ENCODE data around the gene NAV2. TPM values are rescaled to one million over a fixed set of nuclear protein-coding genes. Genes with fewer than 3 reads are reported as not detected.

NAV2 gene
- total RNA-seq, 1 experiment from 2014 or later = 139 TPM

- peaks cover 18% of the 10 kb centered on the region for H3K4me1 Mint-ChIP-seq (ENCODE audit: insufficient read depth, unreplicated experiment)
- intact Hi-C loops (cut with micrococcal nuclease) = no loop called here
- peaks cover 33% of the 10 kb centered on the region for H3K36me3 Mint-ChIP-seq (ENCODE audit: insufficient read depth, unreplicated experiment)
- no peak overlapping the region for H3K4me3 Mint-ChIP-seq (ENCODE audit: unreplicated experiment)
- DNase-seq (ENCODE audit: unreplicated experiment) = peak; percentile 65
- TF ChIP-seq, protein P1, sequence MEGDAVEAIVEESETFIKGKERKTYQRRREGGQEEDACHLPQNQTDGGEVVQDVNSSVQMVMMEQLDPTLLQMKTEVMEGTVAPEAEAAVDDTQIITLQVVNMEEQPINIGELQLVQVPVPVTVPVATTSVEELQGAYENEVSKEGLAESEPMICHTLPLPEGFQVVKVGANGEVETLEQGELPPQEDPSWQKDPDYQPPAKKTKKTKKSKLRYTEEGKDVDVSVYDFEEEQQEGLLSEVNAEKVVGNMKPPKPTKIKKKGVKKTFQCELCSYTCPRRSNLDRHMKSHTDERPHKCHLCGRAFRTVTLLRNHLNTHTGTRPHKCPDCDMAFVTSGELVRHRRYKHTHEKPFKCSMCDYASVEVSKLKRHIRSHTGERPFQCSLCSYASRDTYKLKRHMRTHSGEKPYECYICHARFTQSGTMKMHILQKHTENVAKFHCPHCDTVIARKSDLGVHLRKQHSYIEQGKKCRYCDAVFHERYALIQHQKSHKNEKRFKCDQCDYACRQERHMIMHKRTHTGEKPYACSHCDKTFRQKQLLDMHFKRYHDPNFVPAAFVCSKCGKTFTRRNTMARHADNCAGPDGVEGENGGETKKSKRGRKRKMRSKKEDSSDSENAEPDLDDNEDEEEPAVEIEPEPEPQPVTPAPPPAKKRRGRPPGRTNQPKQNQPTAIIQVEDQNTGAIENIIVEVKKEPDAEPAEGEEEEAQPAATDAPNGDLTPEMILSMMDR (IDR thresholded peaks at IDR 0.05; ENCODE audit: unreplicated experiment) = no peak
- no peak overlapping the region for H3K27ac Mint-ChIP-seq (ENCODE audit: low read depth, unreplicated experiment)
- no TSS peak for BruUV-seq (replicated peaks)
- no peaks in the 10 kb centered on the region for H3K9me3 Mint-ChIP-seq (ENCODE audit: unreplicated experiment)
- H3K27me3 Mint-ChIP-seq (ENCODE audit: insufficient read depth, unreplicated experiment) = no peaks in the 10 kb centered on the region
- CTCF ChIA-PET = interaction anchor here (0.6 to 2.3 kb wide), 3 partner anchors 10 to 643 kb away, joined by 3 to 5 read pairs (median 3); no protein-coding TSS in a partner anchor
- POLR2A ChIA-PET = no interaction called here
Observed at GRCh38 chr11:19895776-19896175, 183.1 kb downstream of the NAV2 start.

GRCh38 chr11:19903620-19904069 lies 191.0 kb downstream of the NAV2 start:
- Mint-ChIP-seq H3K9me3 (ENCODE audit: unreplicated experiment) (no peaks in the 10 kb centered on the region), H3K27me3 (ENCODE audit: insufficient read depth, unreplicated experiment) (no peaks in the 10 kb centered on the region), H3K27ac (ENCODE audit: low read depth, unreplicated experiment) (no peak overlapping the region), H3K36me3 (ENCODE audit: insufficient read depth, unreplicated experiment) (peaks cover 13% of the 10 kb centered on the region), H3K4me3 (ENCODE audit: unreplicated experiment) (no peak overlapping the region), H3K4me1 (ENCODE audit: insufficient read depth, unreplicated experiment) (no peaks in the 10 kb centered on the region)
- ChIA-PET CTCF (interaction anchor here (0.6 to 10.2 kb wide), 70 partner anchors 10 to 980 kb away, joined by 3 to 322 read pairs (median 4); no protein-coding TSS in a partner anchor), POLR2A (interaction anchor here (1.0 kb wide), 3 partner anchors 11 to 223 kb away, joined by 3 to 4 read pairs (median 4); no protein-coding TSS in a partner anchor)
- intact Hi-C loops (cut with micrococcal nuclease) = loop anchor here (1.0 to 10.0 kb wide), 6 partner anchors 89 to 589 kb away; no protein-coding TSS in a partner anchor
- DNase-seq (ENCODE audit: unreplicated experiment) = peak; percentile 80
- TF ChIP-seq, protein P1 (IDR thresholded peaks at IDR 0.05; ENCODE audit: unreplicated experiment) = peak; percentile 85
- BruUV-seq (replicated peaks) = no TSS peak

- Mint-ChIP-seq H3K27me3 (ENCODE audit: insufficient read depth, unreplicated experiment) (no peaks in the 10 kb centered on the region), H3K27ac (ENCODE audit: low read depth, unreplicated experiment) (no peak overlapping the region), H3K9me3 (ENCODE audit: unreplicated experiment) (no peaks in the 10 kb centered on the region), H3K4me3 (ENCODE audit: unreplicated experiment) (no peak overlapping the region), H3K4me1 (ENCODE audit: insufficient read depth, unreplicated experiment) (no peaks in the 10 kb centered on the region), H3K36me3 (ENCODE audit: insufficient read depth, unreplicated experiment) (peaks cover 5% of the 10 kb centered on the region)
- TF ChIP-seq, protein P1 (IDR thresholded peaks at IDR 0.05; ENCODE audit: unreplicated experiment) = peak; percentile 47
- DNase-seq (ENCODE audit: unreplicated experiment) = peak; percentile 35
- ChIA-PET POLR2A (interaction anchor here (0.7 to 1.3 kb wide), 4 partner anchors 105 to 448 kb away, joined by 3 read pairs; no protein-coding TSS in a partner anchor), CTCF (interaction anchor here (0.6 to 10.2 kb wide), 42 partner anchors 9 to 835 kb away, joined by 3 to 322 read pairs (median 5); no protein-coding TSS in a partner anchor)
- intact Hi-C loops (cut with micrococcal nuclease) = loop anchor here (1.0 to 10.0 kb wide), 5 partner anchors 33 to 591 kb away; no protein-coding TSS in a partner anchor
- BruUV-seq (replicated peaks) = no TSS peak
Observed at GRCh38 chr11:19905280-19905853, 192.7 kb downstream of the NAV2 start.

GRCh38 chr11:19906126-19906525 lies 193.5 kb downstream of the NAV2 start:
- Mint-ChIP-seq H3K9me3 (ENCODE audit: unreplicated experiment) (no peaks in the 10 kb centered on the region), H3K27ac (ENCODE audit: low read depth, unreplicated experiment) (no peak overlapping the region), H3K36me3 (ENCODE audit: insufficient read depth, unreplicated experiment) (peaks cover 5% of the 10 kb centered on the region), H3K27me3 (ENCODE audit: insufficient read depth, unreplicated experiment) (no peaks in the 10 kb centered on the region), H3K4me3 (ENCODE audit: unreplicated experiment) (no peak overlapping the region), H3K4me1 (ENCODE audit: insufficient read depth, unreplicated experiment) (no peaks in the 10 kb centered on the region)
- CTCF ChIA-PET = interaction anchor here (0.6 to 10.2 kb wide), 35 partner anchors 8 to 835 kb away, joined by 3 to 322 read pairs (median 5); no protein-coding TSS in a partner anchor
- TF ChIP-seq, protein P1 (IDR thresholded peaks at IDR 0.05; ENCODE audit: unreplicated experiment) = no peak
- no peak for DNase-seq (ENCODE audit: unreplicated experiment)
- BruUV-seq (replicated peaks) = no TSS peak
- POLR2A ChIA-PET = interaction anchor here (1.1 to 1.3 kb wide), 2 partner anchors 180 to 206 kb away, joined by 3 read pairs; no protein-coding TSS in a partner anchor
- intact Hi-C loops (cut with micrococcal nuclease) = loop anchor here (5.0 to 10.0 kb wide), 3 partner anchors 46 to 591 kb away; no protein-coding TSS in a partner anchor
